Epithelial cell of proximal tubule (primary cell): ENCODE measurements around the gene OSR1. TPM values are rescaled to one million over a fixed set of nuclear protein-coding genes. Genes with fewer than 3 reads are reported as not detected.
A peak's percentile ranks its signal among the peaks of the same experiment; 100 is the strongest.

Experiments
- DNase-seq: peaks from one replicate; pipeline ENCODE4 v3.0.0-alpha.2; 2011; ENCODE audit warnings: low read depth
- H3K4me3 ChIP-seq: 2 replicates; pipeline ENCODE4 v1.5.1; 2011; ENCODE audit warnings: low read depth, mild to moderate bottlenecking, low read length
- CTCF ChIP-seq: conservative IDR thresholded peaks from 2 replicates; pipeline ENCODE4 v1.5.1; 2012; ENCODE audit warnings: low read depth, mild to moderate bottlenecking, low read length
- total RNA-seq: library from RNA; depleted of rRNA; stranded (reverse); fragments of >200 nt; gene quantifications from 2 replicates; pipeline ENCODE4 v1.2.3, GENCODE V29; 2015

Gene OSR1
- total RNA-seq, 1 donor from 2014 or later, result not detected

GRCh38 chr2:19349911-19350677, 8.3 kb downstream of the OSR1 start:
- no peak overlapping the region for H3K4me3 ChIP-seq
- peak; percentile 76 for TF ChIP-seq CTCF
- DNase-seq, result no peak

GRCh38 chr2:19348692-19349091, 9.7 kb downstream of the OSR1 start:
- no peak for DNase-seq
- peak overlapping the region; percentile 94 for H3K4me3 ChIP-seq
- no peak for TF ChIP-seq CTCF

GRCh38 chr2:19347619-19348562, 10.5 kb downstream of the OSR1 start:
- DNase-seq, result peak; percentile 75
- peak overlapping the region; percentile 94 for H3K4me3 ChIP-seq
- TF ChIP-seq CTCF, result no peak

GRCh38 chr2:19346983-19347618, 11.3 kb downstream of the OSR1 start:
- H3K4me3 ChIP-seq, result peak overlapping the region; percentile 94
- no peak for DNase-seq

GRCh38 chr2:19337742-19338141, 20.7 kb downstream of the OSR1 start:
- H3K4me3 ChIP-seq, result no peak overlapping the region
- no peak for TF ChIP-seq CTCF
- no peak for DNase-seq

More at GRCh38 chr2:19346983-19347618, 11.3 kb downstream of the OSR1 start:
- no peak for TF ChIP-seq CTCF

GRCh38 chr2:19337202-19337601, 21.2 kb downstream of the OSR1 start:
- no peak overlapping the region for H3K4me3 ChIP-seq
- TF ChIP-seq CTCF, result no peak
- no peak for DNase-seq
